HepG2 (cell line): ENCODE data around the gene ANXA9. TPM values are rescaled to one million over a fixed set of nuclear protein-coding genes. Genes with fewer than 3 reads are reported as not detected.

Source experiments
- ATAC-seq: fragments of 200-7000 bp; cut with Tn5 transposase; 3 replicates; pipeline ENCODE4 v1.9.1; 2020; ENCODE audit warnings: mild to moderate bottlenecking, moderate library complexity
- BruUV-seq: library from RNA; stranded (reverse); fragments of 400-500 nt; replicated peaks from 2 replicates; lab custom pipeline; 2021; lab: Mats Ljungman, UMichigan
- CTCF ChIA-PET: fragments of 300-600 bp; formaldehyde crosslinking; extraction: SDS; loops from one replicate; lab custom pipeline; 2021; ENCODE audit warnings: low total read pairs, inconsistent platforms, low intra/inter-chr PET ratio; lab: Yijun Ruan, JAX
- POLR2A ChIA-PET: fragments of 350-600 bp; sonication (Branson Sonifier 250); formaldehyde crosslinking; loops from one replicate; lab custom pipeline; 2020; ENCODE audit warnings: antibody characterized with exemption, inconsistent platforms; lab: Yijun Ruan, JAX
- DNase-seq: peaks from one replicate; pipeline ENCODE4 v3.0.0-alpha.2; 2015; ENCODE audit warnings: low spot score
- FAIRE-seq: peaks from 3 replicates; lab custom pipeline; 2011; peaks lifted over from hg19 to GRCh38; lab: Jason Lieb, UNC
- H2AFZ ChIP-seq: one replicate; pipeline ENCODE4 v1.6.1; 2011; ENCODE audit warnings: low read length, inconsistent platforms
- H3K27ac ChIP-seq: fragments of 300-600 bp; 3 replicates; pipeline ENCODE4 v1.8.0; 2011; ENCODE audit warnings: mixed run types, mild to moderate bottlenecking, mixed read lengths, low read length, inconsistent platforms; ENCODE audit not compliant: insufficient read depth; ENCODE audit errors: extremely low read length
- H3K27me3 ChIP-seq, 2 experiments: fragments of 200-600 bp in 1 of 2; 2 replicates in 1 of 2; 3 replicates in 1 of 2; pipeline versions ENCODE4 v1.6.0 to v1.8.0; 2011; ENCODE audit warnings: low read length in 2 of 2, mild to moderate bottlenecking in 2 of 2, moderate library complexity in 2 of 2, inconsistent platforms in 1 of 2; ENCODE audit not compliant: insufficient read depth in 2 of 2, control insufficient read depth in 1 of 2
- H3K36me3 ChIP-seq, 2 experiments: fragments of 200-600 bp in 1 of 2; replicated peaks in 1 of 2; 2 replicates in 1 of 2; 3 replicates in 1 of 2; pipeline versions ENCODE4 v1.5.1 to v1.8.0; 2011; ENCODE audit warnings: low read length in 2 of 2, inconsistent platforms in 1 of 2; ENCODE audit not compliant: insufficient read depth in 2 of 2, control insufficient read depth in 1 of 2
- H3K4me1 ChIP-seq: 2 replicates; pipeline ENCODE4 v1.5.1; 2012; ENCODE audit warnings: low read length, inconsistent platforms; ENCODE audit not compliant: insufficient read depth
- H3K4me2 ChIP-seq: 2 replicates; pipeline ENCODE4 v1.6.0; 2011; ENCODE audit warnings: low read depth, low read length, inconsistent platforms
- H3K4me3 ChIP-seq, 3 experiments: fragments of 200-600 bp in 1 of 3; sonication (generic), shearing (Covaris generic) in 1 of 3; replicated peaks in 1 of 3; 2 replicates each; pipeline ENCODE4 v1.5.1; 2011 to 2016; ENCODE audit warnings: low read length in 3 of 3, inconsistent platforms in 2 of 3, low read depth in 2 of 3, mild to moderate bottlenecking in 2 of 3, control low read depth in 1 of 3, mixed read lengths in 1 of 3; ENCODE audit not compliant: insufficient read depth in 1 of 3
- H3K79me2 ChIP-seq: one replicate; pipeline ENCODE4 v1.6.1; 2011; ENCODE audit warnings: low read length, inconsistent platforms; ENCODE audit not compliant: insufficient read depth
- H3K9ac ChIP-seq: 2 replicates; pipeline ENCODE4 v1.6.0; 2011; ENCODE audit warnings: mild to moderate bottlenecking, low read depth, low read length, inconsistent platforms; ENCODE audit not compliant: insufficient read depth
- H3K9me3 ChIP-seq: 2 replicates; pipeline ENCODE4 v1.5.1; 2012; ENCODE audit warnings: mild to moderate bottlenecking, low read length
- H4K20me1 ChIP-seq: 2 replicates; pipeline ENCODE4 v1.6.0; 2011; ENCODE audit warnings: inconsistent platforms, mild to moderate bottlenecking, low read length, moderate library complexity; ENCODE audit not compliant: insufficient read depth
- EEA1 ChIP-seq: sonication (generic); formaldehyde crosslinking; IDR thresholded peaks from 2 replicates; pipeline ENCODE4 v1.5.1; 2020; ENCODE audit warnings: mild to moderate bottlenecking, missing genetic modification reagents, borderline replicate concordance
- GTF2F1 ChIP-seq: fragments of 150-350 bp; IDR thresholded peaks from 2 replicates; pipeline ENCODE4 v1.6.1; 2014; ENCODE audit warnings: low read length
- ZMYM4 ChIP-seq: sonication (generic); formaldehyde crosslinking; IDR thresholded peaks from 2 replicates; pipeline ENCODE4 v1.8.1; 2023; ENCODE audit warnings: mild to moderate bottlenecking, missing genetic modification reagents
- ZNF235 ChIP-seq: sonication (generic); formaldehyde crosslinking; IDR thresholded peaks from 2 replicates; pipeline ENCODE4 v1.8.1; 2023; ENCODE audit warnings: mild to moderate bottlenecking, missing genetic modification reagents, borderline replicate concordance
- ZNF256 ChIP-seq: sonication (generic); formaldehyde crosslinking; conservative IDR thresholded peaks from 2 replicates; pipeline ENCODE4 v1.4.0; 2020; ENCODE audit warnings: missing genetic modification reagents
- ZNF609 ChIP-seq: sonication (generic); formaldehyde crosslinking; IDR thresholded peaks from 2 replicates; pipeline ENCODE4 v1.4.0; 2020; ENCODE audit warnings: mild to moderate bottlenecking, missing genetic modification reagents, borderline replicate concordance
- ZNF772 ChIP-seq: sonication (generic); formaldehyde crosslinking; IDR thresholded peaks from 2 replicates; pipeline ENCODE4 v1.5.0; 2020; ENCODE audit warnings: mild to moderate bottlenecking, missing genetic modification reagents
- in situ Hi-C: cut with HindIII; loops from 2 replicates; pipeline ENCODE4 v1.10.0; 2017; ENCODE audit warnings: low pct_unique_long_range_greater_than_20kb; ENCODE audit not compliant: extremely low pct_ligation_motif_present
- intact Hi-C: fragments of 100-400 bp; cut with micrococcal nuclease; formaldehyde crosslinking; loops from one replicate; pipeline ENCODE4 v1.10.0; 2022; ENCODE audit not compliant: unreplicated experiment
- polyA plus RNA-seq, 8 experiments: library from polyadenylated mRNA; depleted of rRNA in 3 of 8; stranded (reverse) in 7 of 8; unstranded in 1 of 8; fragments of >200 nt; fragmentation: Illumina TruSeq in 4 of 8; extraction: Trizol in 4 of 8; gene quantifications; 2 replicates each; pipeline versions ENCODE4 v1.2.1 to v1.2.3, GENCODE V29; 2011 to 2016; ENCODE audit warnings: low read depth in 4 of 8, missing spikeins in 1 of 8, mixed read lengths in 1 of 8; ENCODE audit not compliant: insufficient read depth in 1 of 8
- total RNA-seq, 5 experiments: library from RNA; depleted of rRNA; stranded (reverse); fragments of >200 nt; fragmentation: Illumina TruSeq; extraction: Trizol; gene quantifications; 2 replicates each; pipeline ENCODE4 v1.2.3, GENCODE V29; 2016; ENCODE audit warnings: low read depth in 1 of 5
- TF ChIP-seq, protein P1 (sequence below): sonication (generic); formaldehyde crosslinking; IDR thresholded peaks from 2 replicates; pipeline ENCODE4 v1.5.1; 2020; ENCODE audit warnings: mild to moderate bottlenecking, missing genetic modification reagents, moderate library complexity
- TF ChIP-seq, protein P2 (sequence below): sonication (generic); formaldehyde crosslinking; IDR thresholded peaks from 2 replicates; pipeline ENCODE4 v1.5.0; 2020; ENCODE audit warnings: missing genetic modification reagents

Gene ANXA9
- total and polyA plus RNA-seq, 2 of the 13 experiments (the other 11 are each of a cell fraction or from before 2014, with no cell fraction given) = 13.3 to 23.9 TPM

DNA sequence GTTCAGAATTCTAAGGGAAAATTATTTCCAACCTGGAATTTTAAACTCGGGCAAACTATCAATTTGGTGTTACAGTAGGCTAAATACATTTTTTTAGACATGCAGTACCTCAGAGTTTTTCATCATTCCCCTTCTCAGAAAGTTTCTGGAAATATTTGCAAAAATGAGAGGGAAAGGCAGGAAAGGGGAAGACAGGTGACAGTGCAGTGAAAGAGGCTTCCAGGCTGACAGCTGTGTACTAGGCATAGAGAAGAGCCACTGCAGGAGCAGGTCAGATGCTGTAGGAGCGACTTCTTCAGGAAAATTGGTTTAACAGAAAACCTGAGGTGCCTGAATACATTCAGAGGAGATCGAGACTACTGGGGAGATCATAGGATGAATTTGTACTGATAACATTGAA, 27.4 kb upstream of the ANXA9 start (continued):
- TF ChIP-seq, protein P1, sequence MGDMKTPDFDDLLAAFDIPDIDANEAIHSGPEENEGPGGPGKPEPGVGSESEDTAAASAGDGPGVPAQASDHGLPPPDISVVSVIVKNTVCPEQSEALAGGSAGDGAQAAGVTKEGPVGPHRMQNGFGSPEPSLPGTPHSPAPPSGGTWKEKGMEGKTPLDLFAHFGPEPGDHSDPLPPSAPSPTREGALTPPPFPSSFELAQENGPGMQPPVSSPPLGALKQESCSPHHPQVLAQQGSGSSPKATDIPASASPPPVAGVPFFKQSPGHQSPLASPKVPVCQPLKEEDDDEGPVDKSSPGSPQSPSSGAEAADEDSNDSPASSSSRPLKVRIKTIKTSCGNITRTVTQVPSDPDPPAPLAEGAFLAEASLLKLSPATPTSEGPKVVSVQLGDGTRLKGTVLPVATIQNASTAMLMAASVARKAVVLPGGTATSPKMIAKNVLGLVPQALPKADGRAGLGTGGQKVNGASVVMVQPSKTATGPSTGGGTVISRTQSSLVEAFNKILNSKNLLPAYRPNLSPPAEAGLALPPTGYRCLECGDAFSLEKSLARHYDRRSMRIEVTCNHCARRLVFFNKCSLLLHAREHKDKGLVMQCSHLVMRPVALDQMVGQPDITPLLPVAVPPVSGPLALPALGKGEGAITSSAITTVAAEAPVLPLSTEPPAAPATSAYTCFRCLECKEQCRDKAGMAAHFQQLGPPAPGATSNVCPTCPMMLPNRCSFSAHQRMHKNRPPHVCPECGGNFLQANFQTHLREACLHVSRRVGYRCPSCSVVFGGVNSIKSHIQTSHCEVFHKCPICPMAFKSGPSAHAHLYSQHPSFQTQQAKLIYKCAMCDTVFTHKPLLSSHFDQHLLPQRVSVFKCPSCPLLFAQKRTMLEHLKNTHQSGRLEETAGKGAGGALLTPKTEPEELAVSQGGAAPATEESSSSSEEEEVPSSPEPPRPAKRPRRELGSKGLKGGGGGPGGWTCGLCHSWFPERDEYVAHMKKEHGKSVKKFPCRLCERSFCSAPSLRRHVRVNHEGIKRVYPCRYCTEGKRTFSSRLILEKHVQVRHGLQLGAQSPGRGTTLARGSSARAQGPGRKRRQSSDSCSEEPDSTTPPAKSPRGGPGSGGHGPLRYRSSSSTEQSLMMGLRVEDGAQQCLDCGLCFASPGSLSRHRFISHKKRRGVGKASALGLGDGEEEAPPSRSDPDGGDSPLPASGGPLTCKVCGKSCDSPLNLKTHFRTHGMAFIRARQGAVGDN (CRISPR knock-in tag) = no peak
- no peak for TF ChIP-seq ZNF256 (CRISPR knock-in tag)
- no peak for TF ChIP-seq EEA1 (CRISPR knock-in tag)
- TF ChIP-seq, protein P2, sequence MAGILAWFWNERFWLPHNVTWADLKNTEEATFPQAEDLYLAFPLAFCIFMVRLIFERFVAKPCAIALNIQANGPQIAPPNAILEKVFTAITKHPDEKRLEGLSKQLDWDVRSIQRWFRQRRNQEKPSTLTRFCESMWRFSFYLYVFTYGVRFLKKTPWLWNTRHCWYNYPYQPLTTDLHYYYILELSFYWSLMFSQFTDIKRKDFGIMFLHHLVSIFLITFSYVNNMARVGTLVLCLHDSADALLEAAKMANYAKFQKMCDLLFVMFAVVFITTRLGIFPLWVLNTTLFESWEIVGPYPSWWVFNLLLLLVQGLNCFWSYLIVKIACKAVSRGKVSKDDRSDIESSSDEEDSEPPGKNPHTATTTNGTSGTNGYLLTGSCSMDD (CRISPR knock-in tag) = no peak

- no peak for FAIRE-seq
- H3K4me2 ChIP-seq = no peak overlapping the region
- DNase-seq = no peak
- no peaks in the 10 kb centered on the region for H4K20me1 ChIP-seq
- peaks cover 11 to 45% of the 10 kb centered on the region in 2 experiments for H3K36me3 ChIP-seq
- no peak overlapping the region for H3K9ac ChIP-seq
- H3K79me2 ChIP-seq = no peaks in the 10 kb centered on the region
- H3K4me1 ChIP-seq = no peaks in the 10 kb centered on the region
- intact Hi-C loops (no loop called here), in situ Hi-C loops (no loop called here)
- no peak for ATAC-seq
- no peak overlapping the region for H3K27ac ChIP-seq
- H3K9me3 ChIP-seq = no peaks in the 10 kb centered on the region
- ChIA-PET CTCF (interaction anchor here (1.0 kb wide), 1 partner anchor 25 kb away, joined by 3 read pairs; no protein-coding TSS in a partner anchor), POLR2A (interaction anchor here (1.9 to 3.2 kb wide), 2 partner anchors 11 to 16 kb away, joined by 4 to 21 read pairs; no protein-coding TSS in a partner anchor)
- H2AFZ ChIP-seq = no peak overlapping the region
- H3K27me3 ChIP-seq = no peaks in the 10 kb centered on the region
- no peak overlapping the region for H3K4me3 ChIP-seq
- no TSS peak for BruUV-seq
- TF ChIP-seq ZNF235 (CRISPR knock-in tag) (no peak), ZMYM4 (CRISPR knock-in tag) (no peak), ZNF772 (CRISPR knock-in tag) (no peak), GTF2F1 (no peak), ZNF609 (CRISPR knock-in tag) (no peak)
Measured at GRCh38 chr1:150955280-150955679, 26.8 kb upstream of the ANXA9 start.
